ENCODE measurements around the gene GNG13.

The GNG13 gene

DNA sequence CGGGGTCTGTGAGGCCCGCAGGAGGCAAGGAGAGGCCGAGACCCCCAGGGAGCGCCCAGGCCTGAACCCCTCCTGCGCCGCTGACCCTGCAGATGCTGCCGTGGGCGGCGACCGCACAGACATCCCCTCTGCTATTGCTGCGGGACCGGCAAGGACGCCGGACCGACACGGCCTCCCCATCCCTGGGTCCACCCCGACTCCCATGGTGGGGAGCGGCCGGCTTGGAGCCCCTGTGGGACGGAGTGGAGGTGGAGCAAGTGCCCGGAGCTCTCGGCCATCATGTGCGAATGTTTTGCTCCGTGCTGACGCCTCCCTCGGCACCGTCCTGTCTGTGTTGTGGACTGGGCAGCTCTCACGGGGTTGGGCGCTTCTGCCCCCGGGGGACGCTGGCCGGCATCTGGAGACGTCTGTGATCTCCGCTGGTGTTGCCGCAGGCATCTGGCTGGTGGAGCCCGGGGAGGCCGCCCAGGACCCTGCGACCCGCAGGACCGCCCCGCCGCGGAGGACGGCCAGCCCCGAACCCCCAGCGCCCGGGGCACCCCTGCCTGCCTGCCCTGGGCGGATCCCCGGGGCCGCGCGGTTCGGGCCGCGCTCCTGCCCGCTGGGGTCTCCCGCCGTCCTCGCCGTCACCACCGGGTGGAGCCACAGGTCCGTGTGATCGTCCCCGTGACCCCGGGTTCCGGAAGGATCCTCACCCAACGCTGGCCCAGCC lies 12.8 kb upstream of the GNG13 start:
- TF ChIP-seq CTCF (IDR thresholded peaks at IDR 0.05; ENCODE audit: insufficient read depth, missing control alignments): peak; percentile 55
- FAIRE-seq (no peak), DNase-seq (ENCODE audit: insufficient read length, low spot score) (no peak)

GRCh38 chr16:808085-808386 lies 7.5 kb upstream of the GNG13 start:
- FAIRE-seq (no peak), DNase-seq (ENCODE audit: insufficient read length, low spot score) (no peak)
- no peak for TF ChIP-seq CTCF (IDR thresholded peaks at IDR 0.05; ENCODE audit: insufficient read depth, missing control alignments)

DNA sequence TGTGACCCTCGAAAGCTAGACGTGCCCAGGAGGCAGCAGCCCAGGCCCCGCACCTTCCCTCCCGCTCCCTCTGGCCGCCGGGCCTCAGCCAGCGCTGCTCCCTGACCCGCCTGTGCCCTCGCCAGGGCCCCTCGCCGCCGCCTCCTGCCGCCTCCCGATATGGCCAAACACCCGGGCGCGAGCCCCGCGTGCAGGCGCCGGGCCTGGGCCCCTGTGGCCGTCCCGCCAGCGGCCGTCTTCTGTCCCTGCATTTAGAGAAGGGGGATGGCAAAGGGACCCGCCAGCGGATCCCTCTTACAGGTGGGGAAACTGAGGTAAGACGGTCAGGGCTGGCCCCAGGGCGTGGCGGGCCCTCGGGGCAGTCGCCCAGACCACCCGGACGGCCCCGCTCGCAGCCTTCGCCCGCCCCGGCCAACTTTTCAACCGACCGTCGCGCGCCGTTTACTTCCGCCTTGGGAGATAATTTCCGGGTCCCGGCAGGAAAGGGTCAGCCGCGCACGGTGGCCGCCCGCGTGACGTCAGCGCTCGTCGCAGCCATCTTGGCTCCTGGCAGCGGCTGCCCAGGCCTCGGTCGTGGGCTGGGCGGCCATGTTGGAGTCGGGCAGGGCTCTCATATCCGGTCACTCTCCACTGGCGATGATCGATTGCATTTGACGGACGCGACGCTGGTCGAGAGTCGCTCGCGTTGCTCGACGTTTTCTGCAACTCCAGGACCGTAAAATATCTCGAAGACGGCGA lies 7.0 kb upstream of the GNG13 start:
- no peak for TF ChIP-seq CTCF (IDR thresholded peaks at IDR 0.05; ENCODE audit: insufficient read depth, missing control alignments)
- no peak for FAIRE-seq
- peak; percentile 71 for DNase-seq (ENCODE audit: insufficient read length, low spot score)

GRCh38 chr16:805474-805873 lies 4.9 kb upstream of the GNG13 start:
- no peak for DNase-seq (ENCODE audit: insufficient read length, low spot score)
- no peak for FAIRE-seq
- no peak for TF ChIP-seq CTCF (IDR thresholded peaks at IDR 0.05; ENCODE audit: insufficient read depth, missing control alignments)

GRCh38 chr16:804193-805048 lies 3.9 kb upstream of the GNG13 start:
- no peak for FAIRE-seq
- no peak for TF ChIP-seq CTCF (IDR thresholded peaks at IDR 0.05; ENCODE audit: insufficient read depth, missing control alignments)
- DNase-seq (ENCODE audit: insufficient read length, low spot score): no peak

DNA sequence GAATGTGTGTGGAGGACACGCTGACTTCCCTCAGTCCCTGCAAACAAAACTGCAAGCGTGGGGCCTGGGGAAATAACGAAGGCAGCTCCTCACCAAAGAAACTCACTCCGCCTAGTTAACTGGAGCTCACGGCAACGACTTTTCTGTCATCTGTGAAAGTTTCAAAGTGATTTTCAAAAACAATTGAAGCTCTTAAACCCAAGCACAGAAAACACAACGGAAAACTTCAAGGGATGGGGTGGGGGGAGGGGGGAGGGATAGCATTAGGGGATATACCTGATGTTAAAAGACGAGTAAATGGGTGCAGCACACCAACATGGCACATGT lies 3.2 kb upstream of the GNG13 start:
- FAIRE-seq: no peak
- no peak for TF ChIP-seq CTCF (IDR thresholded peaks at IDR 0.05; ENCODE audit: insufficient read depth, missing control alignments)

More for the DNA sequence above, 3.2 kb upstream of the GNG13 start:
- DNase-seq (ENCODE audit: insufficient read length, low spot score): no peak

Data from D721Med (cell line).